Activated B cell treated with CpG ODN at 0.5 μM for 24 hours (primary cell): ENCODE data around the gene SCLT1. TPM values are rescaled to one million over a fixed set of nuclear protein-coding genes. Genes with fewer than 3 reads are reported as not detected.

Source experiments
- ATAC-seq: fragments of 200-7000 bp; cut with Tn5 transposase; one replicate; pipeline ENCODE4 v1.10.0; 2021; ENCODE audit warnings: low read depth, mild to moderate bottlenecking, moderate library complexity
- CTCF ChIA-PET: fragments of 350-600 bp; sonication (Branson Sonifier 250); formaldehyde crosslinking; loops from one replicate; lab custom pipeline; 2021; ENCODE audit warnings: antibody characterized with exemption; lab: Charles Lee
- POLR2A ChIA-PET: fragments of 350-600 bp; sonication (Branson Sonifier 250); formaldehyde crosslinking; loops from one replicate; lab custom pipeline; 2021; ENCODE audit warnings: antibody characterized with exemption; lab: Charles Lee
- DNase-seq: peaks from one replicate; pipeline ENCODE4 v3.0.0; 2022
- H3K27ac Mint-ChIP-seq: one replicate; pipeline ENCODE4 v1.8.0; 2020; ENCODE audit warnings: mixed read lengths
- H3K27me3 Mint-ChIP-seq: one replicate; pipeline ENCODE4 v1.8.0; 2021; ENCODE audit warnings: mixed read lengths
- H3K36me3 Mint-ChIP-seq: one replicate; pipeline ENCODE4 v1.8.0; 2021; ENCODE audit warnings: low read depth, mixed read lengths
- H3K4me1 Mint-ChIP-seq: one replicate; pipeline ENCODE4 v1.8.0; 2021; ENCODE audit warnings: mixed read lengths
- H3K4me3 Mint-ChIP-seq: one replicate; pipeline ENCODE4 v1.8.0; 2020; ENCODE audit warnings: mild to moderate bottlenecking, mixed read lengths
- H3K9me3 Mint-ChIP-seq: one replicate; pipeline ENCODE4 v1.8.0; 2020; ENCODE audit warnings: mixed read lengths
- CTCF ChIP-seq: fragments of 200-600 bp; IDR thresholded peaks from one replicate; pipeline ENCODE4 v1.8.0; 2022; ENCODE audit warnings: antibody characterized with exemption, mild to moderate bottlenecking
- intact Hi-C: fragments of 100-400 bp; cut with micrococcal nuclease; formaldehyde crosslinking; loops from one replicate; pipeline ENCODE4 v1.15.1; 2024
- total RNA-seq: library from RNA; stranded (reverse); gene quantifications from 2 replicates; pipeline ENCODE4 v1.2.3, GENCODE V29; 2022

The SCLT1 gene
- total RNA-seq, 1 donor from 2014 or later: 24.5 TPM

- ChIA-PET POLR2A (no interaction called here), CTCF (no interaction called here)
- no peak for TF ChIP-seq CTCF
- Mint-ChIP-seq H3K36me3 (peaks cover 95% of the 10 kb centered on the region), H3K9me3 (no peaks in the 10 kb centered on the region), H3K4me3 (no peak overlapping the region), H3K4me1 (peaks cover 23% of the 10 kb centered on the region), H3K27me3 (no peaks in the 10 kb centered on the region), H3K27ac (no peak overlapping the region)
- no peak for ATAC-seq
- DNase-seq: no peak
- intact Hi-C loops: no loop called here
Measured at GRCh38 chr4:128856246-128856645, 237.1 kb downstream of the SCLT1 start.

GRCh38 chr4:128855621-128856020 is 237.7 kb downstream of the SCLT1 start:
- intact Hi-C loops: no loop called here
- no peaks in the 10 kb centered on the region for H3K27me3 Mint-ChIP-seq
- peaks cover 95% of the 10 kb centered on the region for H3K36me3 Mint-ChIP-seq
- peak overlapping the region; percentile 4 for H3K27ac Mint-ChIP-seq
- TF ChIP-seq CTCF: no peak
- no peak overlapping the region for H3K4me3 Mint-ChIP-seq
- DNase-seq: no peak
- ChIA-PET POLR2A (no interaction called here), CTCF (no interaction called here)
- H3K9me3 Mint-ChIP-seq: no peaks in the 10 kb centered on the region
- peaks cover 23% of the 10 kb centered on the region for H3K4me1 Mint-ChIP-seq
- ATAC-seq: no peak

GRCh38 chr4:128854433-128854832 is 238.9 kb downstream of the SCLT1 start:
- DNase-seq (no peak), ATAC-seq (no peak)
- POLR2A ChIA-PET: no interaction called here
- Mint-ChIP-seq H3K4me1 (peaks cover 20% of the 10 kb centered on the region), H3K36me3 (peaks cover 95% of the 10 kb centered on the region), H3K4me3 (no peak overlapping the region), H3K27me3 (no peaks in the 10 kb centered on the region), H3K9me3 (no peaks in the 10 kb centered on the region), H3K27ac (peak overlapping the region; percentile 43)
- CTCF ChIA-PET: interaction anchor here (0.7 to 1.2 kb wide), 2 partner anchors 8 to 11 kb away, joined by 3 read pairs; no protein-coding TSS in a partner anchor
- intact Hi-C loops: no loop called here
- TF ChIP-seq CTCF: no peak

- H3K9me3 Mint-ChIP-seq: no peaks in the 10 kb centered on the region
- H3K27me3 Mint-ChIP-seq: no peaks in the 10 kb centered on the region
- H3K4me3 Mint-ChIP-seq: no peak overlapping the region
- ChIA-PET CTCF (interaction anchor here (1.2 kb wide), 1 partner anchor 9 kb away, joined by 3 read pairs; no protein-coding TSS in a partner anchor), POLR2A (no interaction called here)
- H3K36me3 Mint-ChIP-seq: peaks cover 95% of the 10 kb centered on the region
- DNase-seq (no peak), ATAC-seq (no peak)
- H3K27ac Mint-ChIP-seq: peak overlapping the region; percentile 43
- peaks cover 19% of the 10 kb centered on the region for H3K4me1 Mint-ChIP-seq
- TF ChIP-seq CTCF: no peak
- intact Hi-C loops: no loop called here
Measured at GRCh38 chr4:128853741-128854140, 239.6 kb downstream of the SCLT1 start.

GRCh38 chr4:128850252-128850651 is 243.1 kb downstream of the SCLT1 start:
- no peak overlapping the region for H3K27ac Mint-ChIP-seq
- ChIA-PET CTCF (interaction anchor here (0.8 kb wide), 1 partner anchor 13 kb away, joined by 3 read pairs; no protein-coding TSS in a partner anchor), POLR2A (no interaction called here)
- H3K36me3 Mint-ChIP-seq: peaks cover 96% of the 10 kb centered on the region
- no peak overlapping the region for H3K4me3 Mint-ChIP-seq
- DNase-seq (no peak), ATAC-seq (no peak)
- peaks cover 9% of the 10 kb centered on the region for H3K4me1 Mint-ChIP-seq
- no peaks in the 10 kb centered on the region for H3K9me3 Mint-ChIP-seq
- intact Hi-C loops: no loop called here
- no peaks in the 10 kb centered on the region for H3K27me3 Mint-ChIP-seq
- TF ChIP-seq CTCF: no peak
